ENCODE data around the gene CEPT1. TPM values are rescaled to one million over a fixed set of nuclear protein-coding genes. Genes with fewer than 3 reads are reported as not detected.

CEPT1 gene
- total RNA-seq, 1 experiment from 2014 or later, result 33.6 TPM

DNA sequence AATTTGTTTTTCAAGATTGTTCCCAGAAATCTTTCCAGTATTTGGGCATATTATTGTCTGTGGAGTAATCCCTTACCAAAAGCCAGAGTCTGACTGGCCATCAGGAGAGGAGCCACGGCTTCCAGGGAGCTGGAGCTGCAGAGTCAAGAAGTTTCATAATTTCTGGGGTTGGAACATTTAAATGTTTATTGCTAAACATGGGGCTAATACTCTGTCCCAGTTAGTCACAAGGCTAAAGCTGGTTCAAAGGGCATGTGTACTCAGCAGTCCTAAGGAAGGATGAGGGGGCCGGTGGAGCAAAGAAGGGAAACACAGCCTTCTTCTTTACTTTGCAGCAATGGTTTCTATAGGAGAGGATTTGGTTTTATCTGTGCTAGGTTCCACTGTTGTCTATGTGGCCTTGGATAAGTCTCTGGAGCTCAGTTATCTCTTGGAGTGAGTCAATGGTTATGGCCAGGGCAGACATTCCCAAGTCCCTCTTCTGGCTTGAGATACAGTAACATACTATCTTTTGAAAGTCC is 51.0 kb downstream of the CEPT1 start:
- Histone ChIP-seq H3K27ac (peak overlapping the region; percentile 43), H3K36me3 (ENCODE audit: low read depth) (peaks cover 31% of the 10 kb centered on the region; the same call in 1 of the 2 replicates), H3K9me3 (ENCODE audit: insufficient read depth, low read depth) (peaks cover 3% of the 10 kb centered on the region; the same call in 1 of the 2 replicates), H3K79me2 (ENCODE audit: low read depth) (no peaks in the 10 kb centered on the region), H4K20me1 (ENCODE audit: insufficient read depth) (no peaks in the 10 kb centered on the region), H3F3A (ENCODE audit: insufficient read depth, low read depth) (peaks cover 13% of the 10 kb centered on the region), H3K4me3 (no peak overlapping the region), H3K9me2 (ENCODE audit: insufficient read depth) (no peaks in the 10 kb centered on the region), H3K27me3 (ENCODE audit: insufficient read depth, low read depth) (no peaks in the 10 kb centered on the region), H3K4me2 (peak overlapping the region; percentile 20), H3K4me1 (replicated peaks; ENCODE audit: insufficient read depth) (peaks cover 48% of the 10 kb centered on the region), H2AFZ (no peak overlapping the region)
- intact Hi-C loops (cut with micrococcal nuclease; ENCODE audit: unreplicated experiment), result no loop called here
- peak in 1 of 2 experiments; percentile 76 for DNase-seq
- BruUV-seq (replicated peaks), result no TSS peak
- TF ChIP-seq EZH2 (IDR thresholded peaks at IDR 0.05; ENCODE audit: low read depth), result no peak
- TF ChIP-seq, protein P1, sequence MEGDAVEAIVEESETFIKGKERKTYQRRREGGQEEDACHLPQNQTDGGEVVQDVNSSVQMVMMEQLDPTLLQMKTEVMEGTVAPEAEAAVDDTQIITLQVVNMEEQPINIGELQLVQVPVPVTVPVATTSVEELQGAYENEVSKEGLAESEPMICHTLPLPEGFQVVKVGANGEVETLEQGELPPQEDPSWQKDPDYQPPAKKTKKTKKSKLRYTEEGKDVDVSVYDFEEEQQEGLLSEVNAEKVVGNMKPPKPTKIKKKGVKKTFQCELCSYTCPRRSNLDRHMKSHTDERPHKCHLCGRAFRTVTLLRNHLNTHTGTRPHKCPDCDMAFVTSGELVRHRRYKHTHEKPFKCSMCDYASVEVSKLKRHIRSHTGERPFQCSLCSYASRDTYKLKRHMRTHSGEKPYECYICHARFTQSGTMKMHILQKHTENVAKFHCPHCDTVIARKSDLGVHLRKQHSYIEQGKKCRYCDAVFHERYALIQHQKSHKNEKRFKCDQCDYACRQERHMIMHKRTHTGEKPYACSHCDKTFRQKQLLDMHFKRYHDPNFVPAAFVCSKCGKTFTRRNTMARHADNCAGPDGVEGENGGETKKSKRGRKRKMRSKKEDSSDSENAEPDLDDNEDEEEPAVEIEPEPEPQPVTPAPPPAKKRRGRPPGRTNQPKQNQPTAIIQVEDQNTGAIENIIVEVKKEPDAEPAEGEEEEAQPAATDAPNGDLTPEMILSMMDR (conservative IDR thresholded peaks at IDR 0.05), result no peak
- ChIA-PET CTCF (no interaction called here), POLR2A (ENCODE audit: unreplicated experiment) (no interaction called here)

GRCh38 chr1:111191496-111191895 is 51.5 kb downstream of the CEPT1 start:
- DNase-seq, result peak in 1 of 2 experiments; percentile 53
- TF ChIP-seq EZH2 (IDR thresholded peaks at IDR 0.05; ENCODE audit: low read depth), result no peak
- TF ChIP-seq, protein P1 (conservative IDR thresholded peaks at IDR 0.05), result no peak
- CTCF ChIA-PET, result no interaction called here
- Histone ChIP-seq H3K36me3 (ENCODE audit: low read depth) (peaks cover 32% of the 10 kb centered on the region; the same call in 1 of the 2 replicates), H3K79me2 (ENCODE audit: low read depth) (no peaks in the 10 kb centered on the region), H4K20me1 (ENCODE audit: insufficient read depth) (no peaks in the 10 kb centered on the region), H3K27ac (peak overlapping the region; percentile 43), H3K9me2 (ENCODE audit: insufficient read depth) (no peaks in the 10 kb centered on the region), H3K4me1 (replicated peaks; ENCODE audit: insufficient read depth) (peaks cover 48% of the 10 kb centered on the region), H3K4me3 (no peak overlapping the region), H3K27me3 (ENCODE audit: insufficient read depth, low read depth) (no peaks in the 10 kb centered on the region), H3F3A (ENCODE audit: insufficient read depth, low read depth) (peaks cover 13% of the 10 kb centered on the region), H3K9me3 (ENCODE audit: insufficient read depth, low read depth) (peaks cover 3% of the 10 kb centered on the region; the same call in 1 of the 2 replicates), H3K4me2 (peak overlapping the region; percentile 20), H2AFZ (no peak overlapping the region)
- BruUV-seq (replicated peaks), result no TSS peak
- intact Hi-C loops (cut with micrococcal nuclease; ENCODE audit: unreplicated experiment), result no loop called here
- POLR2A ChIA-PET (ENCODE audit: unreplicated experiment), result no interaction called here

DNA sequence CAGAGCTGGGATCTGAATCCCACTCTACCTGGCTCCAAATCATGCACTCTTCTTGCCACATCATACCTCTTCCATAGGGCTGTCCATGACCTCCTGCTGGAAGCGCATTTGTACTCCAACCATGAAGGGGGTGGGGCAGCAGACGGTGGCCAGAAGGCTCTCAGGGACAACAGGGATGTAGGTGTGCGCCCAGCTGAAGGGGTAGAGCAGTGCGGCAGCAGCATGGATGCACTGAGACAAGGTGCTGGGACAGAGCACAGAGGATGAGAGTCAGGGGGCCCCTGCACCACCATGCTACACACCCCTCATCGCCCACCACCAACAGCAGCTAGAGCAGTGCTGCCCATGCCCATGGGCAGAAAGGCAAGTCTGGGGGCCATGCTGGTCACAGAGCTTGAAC is 52.1 kb downstream of the CEPT1 start:
- Histone ChIP-seq H3K9me3 (ENCODE audit: insufficient read depth, low read depth) (peaks cover 3% of the 10 kb centered on the region; the same call in 1 of the 2 replicates), H3K4me1 (replicated peaks; ENCODE audit: insufficient read depth) (peaks cover 48% of the 10 kb centered on the region), H3K4me2 (no peak overlapping the region), H3K79me2 (ENCODE audit: low read depth) (no peaks in the 10 kb centered on the region), H3K27ac (peak overlapping the region; percentile 79; the same call in 1 of the 2 replicates), H2AFZ (no peak overlapping the region), H3K27me3 (ENCODE audit: insufficient read depth, low read depth) (no peaks in the 10 kb centered on the region), H4K20me1 (ENCODE audit: insufficient read depth) (no peaks in the 10 kb centered on the region), H3K36me3 (ENCODE audit: low read depth) (peaks cover 32% of the 10 kb centered on the region; the same call in 1 of the 2 replicates), H3K9me2 (ENCODE audit: insufficient read depth) (no peaks in the 10 kb centered on the region), H3F3A (ENCODE audit: insufficient read depth, low read depth) (peaks cover 13% of the 10 kb centered on the region), H3K4me3 (no peak overlapping the region)
- TF ChIP-seq EZH2 (IDR thresholded peaks at IDR 0.05; ENCODE audit: low read depth), result no peak
- TF ChIP-seq, protein P1 (conservative IDR thresholded peaks at IDR 0.05), result no peak
- no TSS peak for BruUV-seq (replicated peaks)
- POLR2A ChIA-PET (ENCODE audit: unreplicated experiment), result no interaction called here
- CTCF ChIA-PET, result no interaction called here
- DNase-seq, result no peak
- intact Hi-C loops (cut with micrococcal nuclease; ENCODE audit: unreplicated experiment), result no loop called here
